Motor neuron (in vitro differentiated cells): ENCODE measurements around the gene POLG2. TPM values are rescaled to one million over a fixed set of nuclear protein-coding genes. Genes with fewer than 3 reads are reported as not detected.

Experiments used
- ATAC-seq, 8 experiments: fragments of 200-7000 bp; cut with Tn5 transposase; replicated peaks in 6 of 8; 2 replicates each; pipeline ENCODE4 v1.8.0; 2021; ENCODE audit warnings: mild to moderate bottlenecking in 8 of 8, moderate library complexity in 8 of 8
- H3K27ac ChIP-seq, 2 donors: fragments of 250-450 bp; sonication (Bioruptor Pico); 2 replicates each; pipeline ENCODE4 v1.9.0; 2021; ENCODE audit warnings: antibody characterized with exemption in 2 of 2, mild to moderate bottlenecking in 2 of 2, moderate library complexity in 1 of 2
- H3K4me1 ChIP-seq, 2 donors: fragments of 250-450 bp; sonication (Bioruptor Pico); replicated peaks in 1 of 2; 2 replicates each; pipeline ENCODE4 v1.6.1; 2021; ENCODE audit warnings: antibody characterized with exemption in 2 of 2, mild to moderate bottlenecking in 2 of 2, moderate library complexity in 1 of 2
- H3K4me3 ChIP-seq, 5 donors: fragments of 250-450 bp; sonication (Bioruptor Pico); 2 replicates each; pipeline ENCODE4 v1.9.0; 2021; ENCODE audit warnings: antibody characterized with exemption in 5 of 5, mild to moderate bottlenecking in 5 of 5, moderate library complexity in 4 of 5
- WGBS, 10 experiments: fragments of 450-650 bp; shearing (Covaris generic); methylation state at CpG; one replicate each; pipeline ENCODE4 v1.0.0; 2022; 5-methylcytosine and 5-hydroxymethylcytosine counted together
- in situ Hi-C, 9 experiments: fragments of 400-800 bp; cut with MboI; loops; one replicate each; pipeline ENCODE4 v1.15.0; 2021; ENCODE audit warnings: low sequenced_read_pairs in 9 of 9, low pct_unique_long_range_greater_than_20kb in 2 of 9; ENCODE audit not compliant: unreplicated experiment in 9 of 9
- total RNA-seq, 8 experiments: library from RNA; unstranded; fragments of 300-600 nt; gene quantifications; 2 replicates each; pipeline versions ENCODE4 v1.2.3 to v1.2.4, GENCODE V29; 2022

The POLG2 gene
- 10 to 100 TPM; 10.8 to 33.2 (median 14.5) TPM for total RNA-seq

DNA sequence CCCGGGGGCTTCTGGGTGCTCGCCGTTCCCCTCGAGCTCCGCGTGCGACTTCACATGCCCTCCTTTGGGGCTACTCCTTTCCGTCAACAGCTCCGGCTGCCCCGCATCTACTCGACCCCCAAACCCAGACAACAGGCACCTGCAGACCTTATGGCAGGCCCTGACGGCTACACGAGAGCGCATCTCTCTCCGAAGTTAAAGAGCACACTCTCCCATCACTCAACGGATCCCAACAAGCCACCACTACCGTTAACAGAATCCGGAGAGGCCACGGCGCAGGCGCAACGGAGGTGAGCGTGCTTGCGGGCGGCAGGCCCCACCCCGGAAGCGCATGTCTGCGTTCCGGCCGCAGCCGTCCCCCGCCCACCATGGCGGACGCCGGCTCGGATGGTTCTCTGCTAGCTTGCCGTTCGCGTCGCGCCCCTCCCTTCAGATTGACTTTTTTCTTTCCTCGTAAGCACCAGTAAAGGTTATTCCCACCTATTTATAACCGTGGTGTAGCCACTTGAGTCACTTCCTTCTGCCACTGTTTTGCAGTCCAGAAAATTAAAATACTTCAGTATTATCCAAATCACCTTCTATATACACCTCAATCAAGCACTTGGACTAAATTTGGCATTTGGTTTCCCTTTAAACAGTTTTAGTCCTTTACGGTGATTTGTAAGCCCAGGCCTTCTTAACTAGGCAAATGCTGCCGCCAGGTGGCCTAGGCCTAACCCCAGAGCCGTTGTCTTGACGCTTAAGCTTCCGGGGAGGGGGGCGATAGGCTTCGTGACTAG, at the start of gene POLG2:
TSS of gene POLG2 (minus strand) at position 269 of the 779 bp plus-strand sequence. CDS start at position 183, 86 bp downstream.
- WGBS, 10 experiments = 0% methylated on average over 1 to 17 of the region's 50 CpGs; no CpG with 5 or more reads in 3 of the 10 experiments
- peaks cover 13 to 42% of the 10 kb centered on the region in 2 donors for H3K4me1 ChIP-seq
- in situ Hi-C loops = loop anchor here in 1 of 9 experiments (25.0 kb wide), 1 partner anchor 185 kb away; no protein-coding TSS in a partner anchor
- H3K4me3 ChIP-seq = peak within 1 kb of the TSS; percentile 47 to 73 (median 64)
- peak within 1 kb of the TSS; percentile 77 to 89 for H3K27ac ChIP-seq
- ATAC-seq = peak; percentile 52 to 91 (median 87)

DNA sequence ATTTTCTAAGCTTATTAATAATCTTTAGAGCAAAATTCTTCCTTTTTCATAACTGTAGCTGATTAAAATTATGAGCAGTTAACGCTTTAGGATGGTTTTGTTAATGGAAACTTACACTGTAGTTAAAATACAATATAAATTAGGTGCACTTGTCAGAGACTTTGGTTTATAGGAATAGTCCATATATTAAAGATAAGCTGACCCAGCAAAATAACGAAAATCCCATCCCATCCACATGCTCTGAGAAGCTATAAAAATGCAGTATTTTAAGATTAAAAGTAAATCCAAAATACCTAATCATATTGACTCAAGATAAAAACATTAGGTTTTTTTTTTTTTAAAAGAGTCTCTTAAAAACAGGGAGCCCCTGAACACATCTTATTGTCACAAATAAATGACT, 47.9 kb upstream of the POLG2 start:
- no peak for ATAC-seq
- H3K27ac ChIP-seq = no peak overlapping the region
- in situ Hi-C loops = no loop called here
- 75 to 100% (median 93%) methylated on average over 1 to 2 of the region's 2 CpGs for WGBS, 10 experiments
- no peaks in the 10 kb centered on the region for H3K4me1 ChIP-seq
- no peak overlapping the region for H3K4me3 ChIP-seq

DNA sequence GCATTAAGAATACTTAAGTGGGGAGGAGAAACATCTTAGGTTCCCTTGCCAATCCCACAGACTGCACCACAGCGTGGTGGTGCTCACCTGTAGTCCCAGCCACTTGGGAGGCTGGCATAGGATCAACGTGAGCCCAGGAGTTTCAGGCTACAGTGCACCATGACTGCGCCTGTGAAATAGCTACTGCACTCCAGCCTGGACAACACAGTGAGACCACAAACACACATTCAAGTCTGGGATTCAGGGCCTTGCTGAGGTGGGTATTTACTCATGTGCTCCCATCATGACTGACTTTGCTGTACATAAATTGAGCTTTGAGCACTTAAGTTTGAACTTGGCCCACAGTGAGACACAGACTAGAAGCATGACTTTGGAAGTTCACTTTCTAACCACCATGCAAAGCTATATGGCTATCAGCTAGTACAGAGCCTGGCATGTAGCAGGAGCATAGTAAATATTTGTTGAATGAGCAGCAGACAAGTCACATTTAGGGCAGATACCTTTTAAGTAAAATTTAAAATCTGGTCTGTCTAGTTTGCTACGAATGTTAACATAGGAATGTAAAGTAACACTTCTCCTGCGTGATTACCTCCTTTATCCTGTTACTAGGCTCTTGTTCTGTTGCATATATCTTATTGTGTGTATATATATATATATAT, 43.4 kb upstream of the POLG2 start:
- ATAC-seq = peak in 4 of 8 experiments; percentile 3 to 31 (median 17)
- H3K27ac ChIP-seq = no peak overlapping the region

DNA sequence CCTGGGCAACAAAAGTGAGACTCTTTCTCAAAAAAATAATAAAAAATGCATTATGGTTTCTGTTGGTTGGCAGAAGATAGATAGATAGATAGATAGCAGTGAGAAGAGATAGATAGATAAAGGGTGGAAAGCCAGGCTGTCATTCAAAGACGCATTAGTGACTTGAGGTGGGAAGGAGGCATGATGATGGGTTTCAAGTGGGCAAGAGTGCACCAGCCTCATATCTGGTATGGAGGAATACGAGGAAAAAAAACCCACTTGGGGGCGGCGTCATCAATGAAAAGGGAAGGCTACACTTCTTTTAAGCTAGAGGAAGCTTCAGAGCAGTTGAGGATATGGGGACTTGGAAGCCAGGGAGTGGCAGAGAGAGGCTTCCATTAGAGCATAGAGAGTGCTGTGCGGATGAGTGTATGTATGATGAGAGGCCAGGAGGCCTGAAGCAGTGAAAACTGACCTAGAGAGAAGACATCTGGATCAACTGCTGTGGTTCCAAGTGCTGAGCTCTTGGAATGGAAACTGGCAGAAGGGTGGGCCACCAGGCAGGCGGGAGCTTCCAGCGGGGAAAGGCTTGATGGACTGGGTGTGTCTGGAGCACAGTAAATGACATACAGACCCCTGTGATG, 41.8 kb upstream of the POLG2 start:
- Histone ChIP-seq H3K4me1 (no peaks in the 10 kb centered on the region), H3K27ac (no peak overlapping the region), H3K4me3 (no peak overlapping the region)
- ATAC-seq = peak in 5 of 8 experiments; percentile 7 to 43 (median 18)
- 46 to 100% (median 95%) methylated on average over 1 to 7 of the region's 7 CpGs for WGBS, 10 experiments
- in situ Hi-C loops = no loop called here

More for the DNA sequence above, 43.4 kb upstream of the POLG2 start:
- Histone ChIP-seq H3K4me3 (no peak overlapping the region), H3K4me1 (no peaks in the 10 kb centered on the region)
- 75 to 100% (median 98%) methylated on average over 1 to 4 of the region's 5 CpGs; no CpG with 5 or more reads in 2 of the 10 experiments for WGBS, 10 experiments
- in situ Hi-C loops = no loop called here

DNA sequence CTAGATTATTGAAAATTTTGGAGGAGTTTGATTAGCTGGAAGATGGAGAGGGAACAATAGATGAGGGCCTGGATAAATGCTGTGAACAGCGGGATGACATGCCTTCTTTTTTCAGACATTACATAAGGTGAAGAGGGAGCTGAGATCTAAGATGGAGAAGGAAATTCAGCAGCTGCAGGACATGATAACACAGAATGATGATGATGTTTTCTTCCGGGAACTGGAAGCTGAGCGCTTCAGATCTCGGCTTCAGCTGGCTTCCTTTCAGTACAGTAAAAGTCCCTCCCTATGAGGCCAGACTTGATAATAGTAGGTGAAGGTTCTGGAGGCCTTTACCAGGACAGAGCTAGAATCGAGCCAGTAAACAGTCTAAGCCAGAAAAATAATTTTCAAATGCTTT, 40.6 kb upstream of the POLG2 start:
- WGBS, 10 experiments = 77 to 97% (median 92%) methylated on average over 1 to 5 of the region's 5 CpGs
- ATAC-seq = no peak
- in situ Hi-C loops = no loop called here
- Histone ChIP-seq H3K4me3 (no peak overlapping the region), H3K4me1 (no peaks in the 10 kb centered on the region), H3K27ac (no peak overlapping the region)

DNA sequence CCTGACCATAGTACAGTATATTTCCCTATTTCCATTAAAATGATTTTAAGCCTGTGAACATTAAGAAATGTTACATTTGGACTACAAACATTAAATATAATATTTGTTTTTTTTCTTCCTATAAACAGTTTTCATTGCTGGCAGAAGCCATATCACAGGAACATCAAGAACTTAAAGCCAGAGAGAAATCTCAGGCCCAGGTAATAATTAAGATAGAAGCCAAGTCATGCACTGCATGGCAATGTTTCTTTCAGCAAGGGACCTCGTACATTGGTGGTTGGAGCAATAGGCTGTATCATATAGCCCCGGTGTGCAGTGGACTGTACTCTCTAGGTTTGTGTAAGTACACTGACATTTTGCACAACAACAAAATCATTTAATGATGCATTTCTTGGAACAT, 40.1 kb upstream of the POLG2 start:
- 17 to 100% (median 96%) methylated on average over 1 to 2 of the region's 2 CpGs; no CpG with 5 or more reads in 3 of the 10 experiments for WGBS, 10 experiments
- H3K27ac ChIP-seq = no peak overlapping the region
- no peak for ATAC-seq
- H3K4me1 ChIP-seq = no peaks in the 10 kb centered on the region
- in situ Hi-C loops = no loop called here
- H3K4me3 ChIP-seq = no peak overlapping the region

DNA sequence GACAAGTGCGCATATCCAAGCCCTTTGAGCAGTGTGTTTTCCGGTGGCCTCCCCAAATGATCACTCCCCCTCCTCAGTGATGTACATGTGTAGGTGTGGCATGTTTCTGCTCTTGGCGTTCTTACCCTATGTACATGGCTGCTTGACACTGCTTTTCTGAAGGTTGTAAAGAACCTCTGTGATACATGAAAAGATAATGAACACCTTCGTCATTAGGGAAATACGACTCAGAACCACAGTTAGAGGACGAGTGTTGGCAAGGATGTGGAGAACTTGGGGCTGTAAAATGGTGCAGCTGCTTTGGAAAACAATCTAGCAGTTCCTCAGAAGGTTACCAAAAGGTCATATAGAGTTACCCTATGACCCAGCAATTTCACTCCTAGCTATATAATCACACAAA, 38.5 kb upstream of the POLG2 start:
- Histone ChIP-seq H3K4me3 (no peak overlapping the region), H3K27ac (no peak overlapping the region), H3K4me1 (no peaks in the 10 kb centered on the region)
- in situ Hi-C loops = no loop called here
- ATAC-seq = no peak
- WGBS, 10 experiments = 60 to 100% (median 89%) methylated on average over 1 to 5 of the region's 6 CpGs; no CpG with 5 or more reads in 2 of the 10 experiments

DNA sequence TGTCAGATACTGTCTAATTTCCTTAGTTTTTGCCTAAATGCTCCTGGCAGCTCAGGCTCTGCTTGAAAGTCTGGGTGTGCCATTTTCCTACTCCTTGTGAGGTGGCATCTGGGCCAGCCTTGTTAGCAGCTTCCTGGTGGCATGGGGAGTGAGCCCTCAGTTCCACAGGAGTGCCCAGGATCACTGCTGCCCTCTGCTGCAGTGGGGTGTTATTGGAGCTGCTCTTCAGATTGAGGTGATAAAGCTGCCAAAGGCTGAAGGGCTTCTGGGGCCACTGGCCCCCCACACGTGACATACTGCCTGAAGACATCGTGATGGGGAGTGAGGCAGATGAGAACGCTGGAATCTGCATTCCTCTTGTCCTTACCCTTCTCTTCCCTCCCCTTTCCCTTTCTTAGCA, 37.3 kb upstream of the POLG2 start:
- Histone ChIP-seq H3K4me1 (no peaks in the 10 kb centered on the region), H3K4me3 (no peak overlapping the region), H3K27ac (no peak overlapping the region)
- in situ Hi-C loops = no loop called here
- WGBS, 10 experiments = 67 to 100% (median 90%) methylated on average over 1 to 3 of the region's 3 CpGs; no CpG with 5 or more reads in 3 of the 10 experiments
- ATAC-seq = peak in 1 of 8 experiments; percentile 9

DNA sequence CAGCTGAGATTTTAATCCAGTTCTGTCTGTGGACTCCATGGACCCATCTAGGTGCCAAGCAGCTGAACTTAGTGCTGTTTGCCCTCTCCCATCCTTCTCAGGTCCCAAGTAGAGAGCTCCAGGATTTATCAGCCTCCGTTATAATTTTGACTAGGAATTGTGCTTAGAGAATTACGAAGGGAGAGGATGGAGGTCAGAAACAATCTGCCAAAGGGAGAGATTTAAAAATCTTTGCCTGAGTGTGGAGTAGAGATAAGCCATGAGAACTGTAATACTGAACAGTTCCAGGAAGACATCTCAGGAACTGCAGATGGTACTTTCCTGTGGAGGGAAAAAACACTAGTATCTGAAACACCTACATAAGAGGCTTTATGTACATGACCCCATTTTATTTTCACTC, 36.9 kb upstream of the POLG2 start:
- Histone ChIP-seq H3K4me1 (no peaks in the 10 kb centered on the region), H3K4me3 (no peak overlapping the region), H3K27ac (no peak overlapping the region)
- 20 to 100% (median 83%) methylated on average over 1 to 2 of the region's 2 CpGs; no CpG with 5 or more reads in 3 of the 10 experiments for WGBS, 10 experiments
- in situ Hi-C loops = no loop called here
- ATAC-seq = no peak

DNA sequence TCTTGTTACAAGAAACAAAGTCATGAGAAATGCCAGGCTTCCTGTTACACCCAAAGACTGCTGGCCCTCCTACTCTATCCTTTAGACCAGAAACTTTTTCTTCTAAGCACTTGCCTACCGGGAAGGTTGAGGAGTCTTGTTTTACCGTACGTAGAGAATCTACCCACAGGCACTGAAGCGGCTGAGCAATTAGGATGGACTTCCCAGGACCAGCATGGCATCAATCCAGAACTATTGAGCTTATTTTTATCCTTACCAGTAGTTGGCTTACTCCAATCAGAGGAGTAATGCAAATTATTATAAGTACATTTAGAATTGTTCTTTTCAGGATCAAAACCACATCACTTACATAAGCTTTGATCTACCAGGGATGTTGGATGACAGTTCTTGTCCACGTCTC, 35.6 kb upstream of the POLG2 start:
- peak in 2 of 8 experiments; percentile 11 to 13 for ATAC-seq
- 38 to 96% (median 78%) methylated on average over 1 to 4 of the region's 5 CpGs; no CpG with 5 or more reads in 3 of the 10 experiments for WGBS, 10 experiments
- in situ Hi-C loops = no loop called here
- no peak overlapping the region for H3K4me3 ChIP-seq
- no peak overlapping the region for H3K27ac ChIP-seq
- no peaks in the 10 kb centered on the region for H3K4me1 ChIP-seq

DNA sequence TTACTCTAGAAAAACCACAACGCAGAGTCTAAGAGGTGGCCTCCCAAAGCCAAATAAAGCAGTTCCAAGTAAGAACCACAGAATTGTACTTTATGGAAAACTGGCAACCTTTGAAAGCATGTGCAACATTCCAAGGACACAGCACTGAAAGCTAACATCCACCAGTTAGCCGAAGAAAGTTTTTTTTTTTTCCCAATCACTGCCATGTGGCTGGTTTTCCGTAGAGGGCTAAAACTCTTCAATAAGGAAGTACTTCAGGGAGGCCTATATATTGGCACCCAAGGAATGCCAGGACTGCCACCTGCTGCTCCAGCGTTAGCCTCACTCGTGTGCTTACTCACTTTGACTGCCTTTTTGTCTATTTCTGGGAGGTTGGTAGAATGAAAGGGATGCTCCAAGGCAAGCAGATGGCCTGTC, 35.1 kb upstream of the POLG2 start:
- 13 to 100% (median 67%) methylated on average over 1 to 5 of the region's 5 CpGs; no CpG with 5 or more reads in 1 of the 10 experiments for WGBS, 10 experiments
- Histone ChIP-seq H3K27ac (no peak overlapping the region), H3K4me3 (no peak overlapping the region), H3K4me1 (no peaks in the 10 kb centered on the region)
- ATAC-seq = peak in 3 of 8 experiments; percentile 12 to 30 (median 18)
- in situ Hi-C loops = no loop called here

DNA sequence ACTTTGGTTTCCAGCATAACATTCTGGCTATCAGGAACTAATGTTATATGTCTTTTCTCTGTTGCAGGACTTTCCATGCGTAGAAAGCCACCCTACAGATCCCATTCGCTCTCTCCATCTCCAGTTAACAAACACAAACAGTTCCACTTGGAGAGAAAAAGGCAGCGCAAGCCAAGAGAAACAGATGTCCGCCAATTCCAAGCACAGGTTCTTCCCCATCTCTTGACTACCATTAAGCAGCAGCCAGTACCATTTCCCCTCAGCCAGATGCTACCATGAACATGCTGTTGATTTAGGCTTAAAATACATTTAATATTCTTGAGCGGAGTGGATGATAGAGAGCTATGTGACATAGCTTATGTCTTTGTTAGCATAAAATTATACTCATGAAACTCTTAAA, 32.4 kb upstream of the POLG2 start:
- Histone ChIP-seq H3K27ac (no peak overlapping the region), H3K4me3 (no peak overlapping the region), H3K4me1 (no peaks in the 10 kb centered on the region)
- 87 to 100% (median 100%) methylated on average over 1 to 5 of the region's 5 CpGs for WGBS, 10 experiments
- ATAC-seq = no peak
- in situ Hi-C loops = no loop called here

DNA sequence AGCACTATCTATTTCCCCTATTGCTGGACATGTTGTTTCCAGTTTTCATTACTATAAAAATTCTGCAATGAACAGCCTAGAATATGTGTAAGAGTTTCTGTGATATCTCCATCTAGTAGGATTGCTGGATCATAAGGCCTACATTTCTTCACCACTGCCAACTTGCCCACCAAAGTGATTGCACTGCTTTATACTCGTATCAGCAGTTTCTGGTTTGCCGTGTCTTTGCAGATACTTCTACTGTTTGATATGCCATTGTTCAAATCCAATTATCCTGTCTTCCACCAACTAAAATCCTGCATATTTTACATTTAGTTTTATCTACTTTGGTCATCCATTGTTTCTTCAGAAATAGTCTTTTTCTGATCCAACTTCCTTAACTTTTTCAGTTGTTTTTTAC, 31.1 kb upstream of the POLG2 start:
- ATAC-seq = no peak
- Histone ChIP-seq H3K4me1 (no peaks in the 10 kb centered on the region), H3K4me3 (no peak overlapping the region), H3K27ac (no peak overlapping the region)
- 80 to 100% (median 100%) methylated on average over 1 to 2 of the region's 2 CpGs; no CpG with 5 or more reads in 1 of the 10 experiments for WGBS, 10 experiments
- in situ Hi-C loops = no loop called here
